Smooth muscle cell (in vitro differentiated cells): ENCODE data around the gene TTI1. TPM values are rescaled to one million over a fixed set of nuclear protein-coding genes. Genes with fewer than 3 reads are reported as not detected.

ENCODE experiments used
- DNase-seq: peaks from one replicate; lab custom pipeline; 2025; ENCODE audit not compliant: unreplicated experiment; lab: John Stamatoyannopoulos, UW
- H2AFZ ChIP-seq: fragments of 200-600 bp; sonication (generic); 2 replicates; pipeline ENCODE4 v1.6.0; 2016; ENCODE audit warnings: antibody characterized with exemption, low read depth, mild to moderate bottlenecking
- H3F3A ChIP-seq: fragments of 200-600 bp; sonication (generic); 2 replicates; pipeline ENCODE4 v1.6.0; 2017; ENCODE audit warnings: antibody characterized with exemption, low read depth
- H3K27ac ChIP-seq: fragments of 200-600 bp; sonication (generic); 2 replicates; pipeline ENCODE4 v1.5.1; 2016; ENCODE audit warnings: low read depth, mild to moderate bottlenecking
- H3K27me3 ChIP-seq: fragments of 200-600 bp; sonication (generic); 2 replicates; pipeline ENCODE4 v1.6.1; 2016; ENCODE audit warnings: low read depth, mild to moderate bottlenecking
- H3K36me3 ChIP-seq: fragments of 200-600 bp; sonication (generic); 2 replicates; pipeline ENCODE4 v1.5.1; 2016; ENCODE audit warnings: low read depth
- H3K4me1 ChIP-seq: fragments of 200-600 bp; sonication (generic); 2 replicates; pipeline ENCODE4 v1.5.1; 2016; ENCODE audit warnings: low read depth
- H3K4me2 ChIP-seq: fragments of 200-600 bp; sonication (generic); 2 replicates; pipeline ENCODE4 v1.6.0; 2016; ENCODE audit warnings: mild to moderate bottlenecking
- H3K4me3 ChIP-seq: fragments of 200-600 bp; sonication (generic); 2 replicates; pipeline ENCODE4 v1.5.1; 2016; ENCODE audit warnings: mild to moderate bottlenecking
- H3K79me2 ChIP-seq: fragments of 200-600 bp; sonication (generic); 2 replicates; pipeline ENCODE4 v1.6.0; 2016; ENCODE audit warnings: low read depth, mild to moderate bottlenecking
- H3K9ac ChIP-seq: fragments of 200-600 bp; sonication (generic); 2 replicates; pipeline ENCODE4 v1.6.0; 2016; ENCODE audit warnings: low read depth
- H3K9me3 ChIP-seq: fragments of 200-600 bp; sonication (generic); replicated peaks from 2 replicates; pipeline ENCODE4 v1.5.1; 2016; ENCODE audit warnings: low read depth
- H4K20me1 ChIP-seq: fragments of 200-600 bp; sonication (generic); 2 replicates; pipeline ENCODE4 v1.6.0; 2016; ENCODE audit warnings: low read depth
- WGBS: methylation state at CpG from one replicate; pipeline ENCODE4 v1.1.7; 2016; ENCODE audit warnings: low lambda C conversion rate; 5-methylcytosine and 5-hydroxymethylcytosine counted together
- polyA plus RNA-seq: library from polyadenylated mRNA; unstranded; fragments of >200 nt; fragmentation: Nextera tagmentation; extraction: Ambion mirVana; gene quantifications from 2 replicates; pipeline ENCODE4 v1.2.1, GENCODE V29; 2016
- total RNA-seq: library from RNA; depleted of rRNA; stranded (reverse); fragments of >200 nt; gene quantifications from 2 replicates; pipeline ENCODE4 v1.2.3, GENCODE V29; 2014
- TF ChIP-seq, protein P1 (sequence below): fragments of 200-600 bp; sonication (generic); IDR thresholded peaks from 2 replicates; pipeline ENCODE4 v1.5.1; 2017; ENCODE audit warnings: borderline replicate concordance, mild to moderate bottlenecking, antibody characterized with exemption; ENCODE audit not compliant: insufficient read depth, poor library complexity, severe bottlenecking

The TTI1 gene
- total and polyA plus RNA-seq, 2 experiments from 2014 or later, result 17.0 to 20.0 TPM

DNA sequence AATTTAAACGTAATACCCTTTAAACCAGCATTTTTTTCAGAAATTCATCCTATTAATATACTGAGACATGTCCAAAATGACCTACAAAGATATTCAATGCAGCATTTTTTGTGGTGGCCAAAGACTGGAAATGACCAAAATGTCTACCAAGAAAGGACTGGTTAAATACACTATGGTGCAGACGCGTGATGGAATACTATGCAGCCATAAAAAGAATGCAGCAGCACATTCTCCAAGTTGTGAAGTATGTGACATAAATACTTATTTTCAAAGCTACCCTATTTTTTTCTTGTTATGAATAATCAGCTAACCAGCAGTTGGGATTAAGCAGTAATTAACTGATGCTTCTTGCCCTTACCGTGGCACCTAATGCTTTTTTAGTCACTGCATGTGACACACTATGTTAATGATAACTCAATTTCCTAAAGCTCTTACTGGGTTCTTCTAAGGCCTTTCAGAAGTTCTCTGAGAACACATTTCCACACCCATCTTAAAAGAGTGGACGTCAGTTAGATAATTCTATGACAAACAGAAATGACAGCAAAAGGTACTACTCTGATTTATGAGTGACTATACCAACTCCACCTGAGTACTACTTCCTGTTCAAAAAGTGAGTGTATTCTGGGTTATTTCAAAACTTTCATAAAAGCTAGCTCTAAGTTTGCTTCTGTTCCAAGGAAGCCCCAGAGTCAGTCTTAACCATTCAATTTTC lies 24.9 kb downstream of the TTI1 start:
- Histone ChIP-seq H3K36me3 (no peaks in the 10 kb centered on the region), H4K20me1 (peaks cover 56% of the 10 kb centered on the region), H3K9ac (no peak overlapping the region), H3K9me3 (no peaks in the 10 kb centered on the region), H3F3A (no peaks in the 10 kb centered on the region), H3K4me2 (no peak overlapping the region), H3K4me3 (no peak overlapping the region), H3K27ac (no peak overlapping the region), H3K79me2 (no peaks in the 10 kb centered on the region), H3K4me1 (no peaks in the 10 kb centered on the region), H2AFZ (no peak overlapping the region), H3K27me3 (no peaks in the 10 kb centered on the region)
- WGBS, result 92% methylated on average over 5 of the region's 5 CpGs
- TF ChIP-seq, protein P1, sequence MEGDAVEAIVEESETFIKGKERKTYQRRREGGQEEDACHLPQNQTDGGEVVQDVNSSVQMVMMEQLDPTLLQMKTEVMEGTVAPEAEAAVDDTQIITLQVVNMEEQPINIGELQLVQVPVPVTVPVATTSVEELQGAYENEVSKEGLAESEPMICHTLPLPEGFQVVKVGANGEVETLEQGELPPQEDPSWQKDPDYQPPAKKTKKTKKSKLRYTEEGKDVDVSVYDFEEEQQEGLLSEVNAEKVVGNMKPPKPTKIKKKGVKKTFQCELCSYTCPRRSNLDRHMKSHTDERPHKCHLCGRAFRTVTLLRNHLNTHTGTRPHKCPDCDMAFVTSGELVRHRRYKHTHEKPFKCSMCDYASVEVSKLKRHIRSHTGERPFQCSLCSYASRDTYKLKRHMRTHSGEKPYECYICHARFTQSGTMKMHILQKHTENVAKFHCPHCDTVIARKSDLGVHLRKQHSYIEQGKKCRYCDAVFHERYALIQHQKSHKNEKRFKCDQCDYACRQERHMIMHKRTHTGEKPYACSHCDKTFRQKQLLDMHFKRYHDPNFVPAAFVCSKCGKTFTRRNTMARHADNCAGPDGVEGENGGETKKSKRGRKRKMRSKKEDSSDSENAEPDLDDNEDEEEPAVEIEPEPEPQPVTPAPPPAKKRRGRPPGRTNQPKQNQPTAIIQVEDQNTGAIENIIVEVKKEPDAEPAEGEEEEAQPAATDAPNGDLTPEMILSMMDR, result no peak
- DNase-seq, result no peak

DNA sequence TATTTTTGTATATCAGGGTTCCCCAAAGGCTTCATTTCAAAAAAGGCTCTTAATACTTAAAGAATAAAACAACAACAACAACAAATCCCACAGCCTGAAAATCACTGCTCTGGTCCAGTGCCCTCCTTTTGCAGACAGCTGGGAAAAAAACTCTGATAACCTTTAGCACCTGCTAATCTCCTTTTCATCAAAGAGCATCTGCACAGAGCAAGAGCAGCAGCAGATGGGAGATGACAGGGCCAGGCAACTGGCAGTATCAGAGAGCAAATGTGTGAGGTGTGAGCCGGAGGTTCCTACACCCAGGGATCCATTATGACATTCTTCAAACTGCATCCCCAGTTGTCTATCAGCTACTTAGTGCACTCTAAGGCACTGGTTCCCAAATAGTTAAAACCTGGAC lies 25.7 kb downstream of the TTI1 start:
- H3K27me3 ChIP-seq, result no peaks in the 10 kb centered on the region
- H4K20me1 ChIP-seq, result peaks cover 54% of the 10 kb centered on the region
- H3K4me1 ChIP-seq, result no peaks in the 10 kb centered on the region
- no peak overlapping the region for H2AFZ ChIP-seq
- no peaks in the 10 kb centered on the region for H3K79me2 ChIP-seq
- no peak overlapping the region for H3K27ac ChIP-seq
- H3F3A ChIP-seq, result no peaks in the 10 kb centered on the region
- H3K36me3 ChIP-seq, result no peaks in the 10 kb centered on the region
- H3K4me3 ChIP-seq, result no peak overlapping the region
- 92% methylated on average over 1 of the region's 1 CpG for WGBS
- no peak overlapping the region for H3K9ac ChIP-seq
- no peak for DNase-seq
- H3K4me2 ChIP-seq, result no peak overlapping the region
- no peaks in the 10 kb centered on the region for H3K9me3 ChIP-seq
- TF ChIP-seq, protein P1, result no peak

DNA sequence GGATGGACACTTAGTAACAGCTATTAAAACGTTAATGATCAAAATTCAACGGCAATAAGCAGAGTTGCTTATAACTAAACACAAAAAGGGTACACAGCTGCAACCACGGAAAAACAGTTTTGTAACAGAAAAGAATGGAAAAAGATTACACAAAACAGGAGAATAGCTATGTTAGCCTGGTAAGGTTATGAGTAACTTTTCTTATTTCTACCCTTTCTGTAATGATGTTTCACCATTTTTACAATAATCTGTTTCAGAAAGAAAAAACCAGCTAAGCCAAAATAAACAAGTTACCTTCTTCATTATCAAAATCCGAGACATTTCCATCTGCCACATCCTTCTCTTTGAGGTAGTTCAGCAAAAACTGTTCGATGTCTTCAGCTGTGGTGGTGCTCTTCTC lies 27.4 kb downstream of the TTI1 start:
- H3K4me3 ChIP-seq, result no peak overlapping the region
- no peak overlapping the region for H3K27ac ChIP-seq
- no peaks in the 10 kb centered on the region for H3K4me1 ChIP-seq
- TF ChIP-seq, protein P1, result no peak
- H3K9me3 ChIP-seq, result no peaks in the 10 kb centered on the region
- no peaks in the 10 kb centered on the region for H3K36me3 ChIP-seq
- WGBS, result 97% methylated on average over 5 of the region's 5 CpGs
- H3K79me2 ChIP-seq, result no peaks in the 10 kb centered on the region
- peaks cover 3% of the 10 kb centered on the region for H3F3A ChIP-seq
- peaks cover 59% of the 10 kb centered on the region for H4K20me1 ChIP-seq
- no peak overlapping the region for H3K4me2 ChIP-seq
- no peak overlapping the region for H3K9ac ChIP-seq
- no peak for DNase-seq
- no peaks in the 10 kb centered on the region for H3K27me3 ChIP-seq
- no peak overlapping the region for H2AFZ ChIP-seq

DNA sequence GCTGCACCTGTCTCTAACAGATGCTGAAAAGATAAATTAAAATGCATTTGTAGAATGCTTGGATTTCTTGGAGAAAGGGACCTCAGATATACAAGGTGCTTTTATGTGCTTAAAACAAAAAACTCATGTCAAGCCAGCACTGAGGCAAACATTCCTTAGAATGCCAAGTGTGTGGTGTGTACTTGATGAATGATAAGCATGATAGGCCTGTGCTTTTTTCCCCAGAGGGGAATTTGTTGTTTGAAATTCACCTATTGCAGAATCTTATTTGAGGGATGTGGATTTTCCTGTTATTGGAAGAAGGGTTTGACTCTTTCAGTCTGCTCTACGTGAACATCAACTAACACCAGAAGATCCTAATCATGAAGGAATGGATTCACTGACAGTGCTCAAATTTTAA lies 28.8 kb downstream of the TTI1 start:
- Histone ChIP-seq H3K27ac (no peak overlapping the region), H3K9ac (no peak overlapping the region), H4K20me1 (peaks cover 57% of the 10 kb centered on the region), H3F3A (peaks cover 16% of the 10 kb centered on the region), H3K4me2 (no peak overlapping the region), H3K4me3 (no peak overlapping the region), H3K27me3 (no peaks in the 10 kb centered on the region), H3K79me2 (no peaks in the 10 kb centered on the region), H2AFZ (no peak overlapping the region), H3K4me1 (peaks cover 3% of the 10 kb centered on the region), H3K9me3 (no peaks in the 10 kb centered on the region), H3K36me3 (no peaks in the 10 kb centered on the region)
- 84% methylated on average over 1 of the region's 1 CpG for WGBS
- DNase-seq, result no peak
- TF ChIP-seq, protein P1, result no peak
